Progenitor cell of endocrine pancreas (in vitro differentiated cells): ENCODE measurements around the gene CABLES2. TPM values are rescaled to one million over a fixed set of nuclear protein-coding genes. Genes with fewer than 3 reads are reported as not detected.

Experiments used
- DNase-seq: peaks from one replicate; pipeline ENCODE4 v3.0.0; 2021; ENCODE audit warnings: low spot score; ENCODE audit not compliant: unreplicated experiment
- H3K27ac Mint-ChIP-seq: 2 replicates; pipeline ENCODE4 v1.8.0; 2021; ENCODE audit warnings: mild to moderate bottlenecking, moderate library complexity, mixed read lengths
- H3K27me3 Mint-ChIP-seq: 2 replicates; pipeline ENCODE4 v1.8.0; 2021; ENCODE audit warnings: mixed read lengths
- H3K36me3 Mint-ChIP-seq: 2 replicates; pipeline ENCODE4 v1.8.0; 2022; ENCODE audit warnings: mixed read lengths; ENCODE audit not compliant: insufficient read depth
- H3K4me1 Mint-ChIP-seq: 2 replicates; pipeline ENCODE4 v1.8.0; 2021; ENCODE audit warnings: low read depth, mixed read lengths
- H3K4me3 Mint-ChIP-seq: 2 replicates; pipeline ENCODE4 v1.8.0; 2021; ENCODE audit warnings: low read depth, mild to moderate bottlenecking, moderate library complexity, mixed read lengths
- H3K9me3 Mint-ChIP-seq: 2 replicates; pipeline ENCODE4 v1.8.0; 2021; ENCODE audit warnings: low read depth, mixed read lengths
- total RNA-seq: library from RNA; stranded (reverse); gene quantifications from 2 replicates; pipeline ENCODE4 v1.2.1, GENCODE V29; 2021
- TF ChIP-seq, protein P1 (sequence below): fragments of 200-600 bp; sonication (generic); IDR thresholded peaks from one replicate; pipeline ENCODE4 v1.5.0; 2021; ENCODE audit warnings: antibody characterized with exemption, mild to moderate bottlenecking; ENCODE audit not compliant: unreplicated experiment

The CABLES2 gene
- total RNA-seq, 1 donor from 2014 or later: 21.7 TPM

DNA sequence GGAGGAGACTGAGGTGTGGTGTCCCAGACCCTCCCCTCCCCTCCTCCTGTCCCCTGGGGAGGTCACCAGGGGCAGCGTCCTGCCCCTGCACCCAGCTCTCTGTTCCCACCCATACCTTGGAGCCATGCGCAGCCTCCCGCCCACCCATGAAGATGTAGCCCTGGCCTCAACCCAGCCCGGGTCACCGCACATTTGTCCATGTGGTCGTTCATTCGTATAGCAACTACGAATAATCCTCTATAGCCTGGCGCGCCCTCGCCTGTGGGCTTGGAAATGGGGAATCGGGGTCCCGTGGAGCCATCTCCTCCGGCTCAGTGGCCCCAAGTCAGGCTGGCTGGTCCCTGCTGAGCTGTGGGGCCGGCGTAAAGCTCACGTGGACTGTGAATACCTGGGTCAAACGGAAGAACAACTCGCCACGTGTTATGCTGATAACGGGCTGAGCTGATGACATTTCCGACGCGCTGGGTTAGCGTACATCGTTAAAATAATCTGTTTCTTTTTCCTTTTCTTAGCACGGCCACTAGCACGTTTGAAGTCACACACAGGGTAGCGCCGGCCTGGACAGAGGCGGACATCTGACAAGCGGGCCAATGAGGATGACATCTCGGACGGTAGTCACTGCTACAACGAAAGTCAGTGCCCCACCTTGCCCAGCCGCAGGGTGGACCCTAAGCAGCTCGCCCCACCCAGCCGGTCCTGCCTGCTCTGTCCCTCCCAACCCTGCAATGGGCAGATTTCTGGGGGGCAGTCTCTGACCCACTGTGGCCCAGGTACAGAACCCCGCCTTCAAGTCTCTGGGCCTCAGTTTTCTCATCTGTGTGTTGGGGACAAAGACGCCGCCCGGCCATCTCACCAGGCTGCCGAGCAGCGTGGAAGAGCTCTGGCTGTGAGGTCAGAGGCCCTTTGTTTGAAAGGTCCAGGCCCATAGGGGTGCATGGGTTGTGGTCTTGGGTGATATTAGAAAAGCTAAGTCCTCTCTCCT, 40.1 kb upstream of the CABLES2 start:
- H3K4me3 Mint-ChIP-seq: no peak overlapping the region
- H3K9me3 Mint-ChIP-seq: no peaks in the 10 kb centered on the region
- no peaks in the 10 kb centered on the region for H3K36me3 Mint-ChIP-seq
- peaks cover 7% of the 10 kb centered on the region for H3K4me1 Mint-ChIP-seq
- TF ChIP-seq, protein P1, sequence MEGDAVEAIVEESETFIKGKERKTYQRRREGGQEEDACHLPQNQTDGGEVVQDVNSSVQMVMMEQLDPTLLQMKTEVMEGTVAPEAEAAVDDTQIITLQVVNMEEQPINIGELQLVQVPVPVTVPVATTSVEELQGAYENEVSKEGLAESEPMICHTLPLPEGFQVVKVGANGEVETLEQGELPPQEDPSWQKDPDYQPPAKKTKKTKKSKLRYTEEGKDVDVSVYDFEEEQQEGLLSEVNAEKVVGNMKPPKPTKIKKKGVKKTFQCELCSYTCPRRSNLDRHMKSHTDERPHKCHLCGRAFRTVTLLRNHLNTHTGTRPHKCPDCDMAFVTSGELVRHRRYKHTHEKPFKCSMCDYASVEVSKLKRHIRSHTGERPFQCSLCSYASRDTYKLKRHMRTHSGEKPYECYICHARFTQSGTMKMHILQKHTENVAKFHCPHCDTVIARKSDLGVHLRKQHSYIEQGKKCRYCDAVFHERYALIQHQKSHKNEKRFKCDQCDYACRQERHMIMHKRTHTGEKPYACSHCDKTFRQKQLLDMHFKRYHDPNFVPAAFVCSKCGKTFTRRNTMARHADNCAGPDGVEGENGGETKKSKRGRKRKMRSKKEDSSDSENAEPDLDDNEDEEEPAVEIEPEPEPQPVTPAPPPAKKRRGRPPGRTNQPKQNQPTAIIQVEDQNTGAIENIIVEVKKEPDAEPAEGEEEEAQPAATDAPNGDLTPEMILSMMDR: no peak
- no peak for DNase-seq
- peaks cover 18% of the 10 kb centered on the region for H3K27me3 Mint-ChIP-seq
- H3K27ac Mint-ChIP-seq: peak overlapping the region; percentile 23

DNA sequence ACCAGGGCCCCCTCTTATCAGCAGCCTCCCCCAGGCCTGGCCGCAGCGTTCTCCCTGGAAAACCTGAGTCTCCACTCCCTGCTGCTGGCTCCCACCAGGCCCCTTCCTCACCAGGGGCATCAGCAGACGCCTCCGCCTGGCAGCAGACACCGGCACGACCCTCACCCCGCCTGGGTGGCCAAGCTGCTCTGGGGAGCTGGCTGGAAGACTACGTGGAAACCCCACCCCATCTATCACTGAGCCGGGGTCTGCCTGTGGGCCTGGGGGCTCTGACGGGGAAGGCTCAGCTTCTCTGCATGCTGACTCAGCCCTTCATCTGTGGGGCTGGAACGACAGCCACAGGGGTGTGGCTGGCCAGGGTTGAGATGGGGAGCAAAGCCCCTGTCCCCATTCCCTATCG, 39.4 kb upstream of the CABLES2 start:
- Mint-ChIP-seq H3K9me3 (no peaks in the 10 kb centered on the region), H3K4me1 (peaks cover 7% of the 10 kb centered on the region), H3K27me3 (peaks cover 18% of the 10 kb centered on the region), H3K36me3 (no peaks in the 10 kb centered on the region), H3K27ac (no peak overlapping the region), H3K4me3 (no peak overlapping the region)
- TF ChIP-seq, protein P1: no peak
- no peak for DNase-seq

DNA sequence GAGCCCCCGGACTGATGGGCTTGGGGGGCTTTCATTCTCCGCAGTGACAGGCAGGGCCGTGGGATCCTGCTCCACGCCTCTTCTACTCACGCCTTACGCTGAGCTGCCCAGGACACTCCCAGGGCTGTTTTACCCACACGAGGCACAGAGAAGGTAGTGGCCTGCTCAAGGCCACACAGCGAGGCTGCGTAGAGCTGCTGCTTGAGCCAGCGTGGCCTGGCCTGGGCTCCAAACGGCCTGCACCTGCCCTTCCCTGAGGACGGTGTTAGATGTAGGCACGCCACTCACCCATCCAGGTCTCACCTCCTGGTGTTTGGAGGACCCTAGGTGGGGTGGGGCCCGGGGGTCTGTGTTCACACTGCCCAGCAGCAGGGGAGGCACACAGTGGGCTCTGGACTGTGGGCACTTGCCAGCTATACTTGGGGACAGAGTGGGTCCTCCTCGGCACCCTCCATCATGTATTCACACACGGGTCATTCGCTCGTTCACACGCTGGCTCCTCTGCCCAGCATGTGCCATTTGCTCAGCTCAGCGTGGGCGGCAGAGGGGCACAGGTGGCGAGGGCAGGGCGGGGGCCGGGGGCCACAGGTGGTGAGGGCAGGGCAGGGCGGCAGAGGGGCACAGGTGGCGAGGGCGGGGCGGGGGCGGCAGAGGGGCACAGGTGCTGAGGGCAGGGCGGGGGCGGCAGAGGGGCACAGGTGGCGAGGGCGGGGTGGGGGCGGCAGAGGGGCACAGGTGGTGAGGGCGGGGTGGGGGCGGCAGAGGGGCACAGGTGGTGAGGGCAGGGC, 38.7 kb upstream of the CABLES2 start:
- TF ChIP-seq, protein P1: no peak
- no peaks in the 10 kb centered on the region for H3K36me3 Mint-ChIP-seq
- no peaks in the 10 kb centered on the region for H3K9me3 Mint-ChIP-seq
- peaks cover 7% of the 10 kb centered on the region for H3K4me1 Mint-ChIP-seq
- no peak for DNase-seq
- no peak overlapping the region for H3K4me3 Mint-ChIP-seq
- H3K27me3 Mint-ChIP-seq: peaks cover 22% of the 10 kb centered on the region
- no peak overlapping the region for H3K27ac Mint-ChIP-seq

DNA sequence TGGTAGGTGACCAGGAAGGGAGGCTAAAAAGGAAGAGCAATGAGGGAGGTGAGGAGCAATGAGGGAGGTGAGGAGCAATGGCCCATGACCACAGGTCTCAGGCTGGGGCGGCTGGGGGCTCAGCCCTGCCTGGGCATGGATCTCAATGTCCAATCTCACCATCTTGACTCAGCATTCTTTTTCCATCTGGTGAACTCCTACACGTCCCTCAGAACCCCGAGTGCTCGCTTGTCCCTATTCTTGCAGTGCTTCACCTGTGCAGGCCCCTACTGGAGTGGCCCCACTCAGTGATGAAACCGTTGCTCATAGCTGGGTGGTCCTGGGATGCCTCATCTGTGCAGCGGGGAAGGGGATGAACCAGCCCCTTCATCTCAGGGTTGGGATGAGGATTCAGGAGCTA, 37.2 kb upstream of the CABLES2 start:
- TF ChIP-seq, protein P1: no peak
- no peak overlapping the region for H3K27ac Mint-ChIP-seq
- no peaks in the 10 kb centered on the region for H3K36me3 Mint-ChIP-seq
- H3K4me1 Mint-ChIP-seq: peaks cover 3% of the 10 kb centered on the region
- no peak overlapping the region for H3K4me3 Mint-ChIP-seq
- DNase-seq: no peak
- no peaks in the 10 kb centered on the region for H3K9me3 Mint-ChIP-seq
- peaks cover 26% of the 10 kb centered on the region for H3K27me3 Mint-ChIP-seq

DNA sequence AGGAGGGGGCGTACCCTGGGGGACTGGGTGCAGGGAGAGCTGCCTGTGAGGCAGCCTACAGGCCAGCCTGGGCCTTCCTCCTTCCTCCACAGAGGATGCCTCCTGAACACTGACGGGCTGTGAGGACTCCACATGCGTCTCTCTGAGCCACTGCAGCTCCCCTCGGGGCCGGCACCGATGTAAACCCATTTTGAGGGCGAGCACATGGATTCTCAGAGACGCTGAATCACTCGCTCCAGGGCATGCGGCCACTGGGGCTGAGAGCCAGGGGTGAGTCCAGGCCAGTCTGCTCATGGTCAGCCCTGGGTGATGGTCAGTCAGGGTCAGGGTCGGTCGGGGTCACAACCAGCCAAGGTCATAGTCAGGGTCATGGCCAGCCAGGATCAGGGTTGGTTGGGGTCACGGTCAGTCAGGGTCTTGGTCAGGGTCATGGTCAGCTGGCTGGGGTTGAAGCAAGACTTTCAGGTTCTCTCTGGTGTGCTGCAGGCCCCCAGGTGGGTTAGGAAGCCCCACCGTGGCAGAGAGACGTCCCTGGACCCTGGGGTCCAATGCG, 35.0 kb upstream of the CABLES2 start:
- peaks cover 24% of the 10 kb centered on the region for H3K27me3 Mint-ChIP-seq
- no peak overlapping the region for H3K4me3 Mint-ChIP-seq
- TF ChIP-seq, protein P1: no peak
- H3K9me3 Mint-ChIP-seq: no peaks in the 10 kb centered on the region
- no peak for DNase-seq
- H3K4me1 Mint-ChIP-seq: no peaks in the 10 kb centered on the region
- H3K27ac Mint-ChIP-seq: no peak overlapping the region
- no peaks in the 10 kb centered on the region for H3K36me3 Mint-ChIP-seq
